Panc1 (cell line): Measurements from ENCODE around the gene KLF16. TPM values are rescaled to one million over a fixed set of nuclear protein-coding genes. Genes with fewer than 3 reads are reported as not detected.
A peak's percentile ranks its signal among the peaks of the same experiment; 100 is the strongest.

Experiments
- ATAC-seq: fragments of 200-7000 bp; cut with Tn5 transposase; 2 replicates; pipeline ENCODE4 v1.9.1; 2020; ENCODE audit warnings: mild to moderate bottlenecking, moderate library complexity
- BruUV-seq: library from RNA; stranded (reverse); fragments of 400-500 nt; replicated peaks from 2 replicates; lab custom pipeline; 2021; lab: Mats Ljungman, UMichigan
- CTCF ChIA-PET: fragments of 300-600 bp; sonication (Branson Sonifier 250); formaldehyde crosslinking; loops from one replicate; lab custom pipeline; 2022; ENCODE audit warnings: antibody characterized with exemption; lab: Charles Lee
- POLR2A ChIA-PET: fragments of 300-600 bp; sonication (Branson Sonifier 250); formaldehyde crosslinking; loops from one replicate; lab custom pipeline; 2022; ENCODE audit warnings: antibody characterized with exemption; lab: Charles Lee
- DNase-seq: peaks from one replicate; pipeline ENCODE4 v3.0.0-alpha.2; 2010; ENCODE audit warnings: low read depth, low spot score
- H3K27ac ChIP-seq: 2 replicates; pipeline ENCODE4 v1.5.1; 2011; ENCODE audit warnings: mild to moderate bottlenecking, low read length, inconsistent platforms
- H3K27me3 ChIP-seq: fragments of 200-500 bp; sonication (Bioruptor generic); 2 replicates; pipeline ENCODE4 v1.6.0; 2014; ENCODE audit warnings: low read length, inconsistent platforms; ENCODE audit not compliant: control insufficient read depth, insufficient read depth
- H3K36me3 ChIP-seq: fragments of 200-500 bp; sonication (Bioruptor generic); 2 replicates; pipeline ENCODE4 v1.5.1; 2014; ENCODE audit warnings: inconsistent platforms, mild to moderate bottlenecking, low read length, moderate library complexity; ENCODE audit not compliant: control insufficient read depth, insufficient read depth
- H3K4me1 ChIP-seq: 2 replicates; pipeline ENCODE4 v1.5.1; 2011; ENCODE audit warnings: inconsistent platforms, mild to moderate bottlenecking, low read length, moderate library complexity; ENCODE audit not compliant: control insufficient read depth, insufficient read depth
- H3K4me3 ChIP-seq, 2 experiments: 2 replicates each; pipeline ENCODE4 v1.5.1; 2011 to 2012; ENCODE audit warnings: low read depth in 2 of 2, low read length in 2 of 2, mild to moderate bottlenecking in 2 of 2, inconsistent platforms in 1 of 2, moderate library complexity in 1 of 2
- H3K9me3 ChIP-seq: fragments of 200-500 bp; sonication (Bioruptor generic); 2 replicates; pipeline ENCODE4 v1.5.1; 2014; ENCODE audit warnings: low read depth, mild to moderate bottlenecking, inconsistent platforms, low read length, moderate library complexity; ENCODE audit not compliant: control insufficient read depth, insufficient read depth
- POLR2AphosphoS5 ChIP-seq: IDR thresholded peaks from 2 replicates; pipeline ENCODE4 v1.6.1; 2012; ENCODE audit warnings: mild to moderate bottlenecking, low read depth, low read length, moderate library complexity
- SIN3A ChIP-seq: IDR thresholded peaks from 2 replicates; pipeline ENCODE4 v1.6.1; 2012; ENCODE audit warnings: low read depth, mild to moderate bottlenecking, low read length, moderate library complexity, borderline replicate concordance; ENCODE audit not compliant: insufficient read depth
- TCF7L2 ChIP-seq: IDR thresholded peaks from 2 replicates; pipeline ENCODE4 v1.6.1; 2011; ENCODE audit warnings: mild to moderate bottlenecking, low read depth, low read length, inconsistent platforms
- in situ Hi-C: cut with HindIII; loops from 2 replicates; pipeline ENCODE4 v1.10.0; 2016; ENCODE audit warnings: low sequenced_read_pairs, low pct_unique_long_range_greater_than_20kb
- intact Hi-C: fragments of 100-400 bp; cut with micrococcal nuclease; formaldehyde crosslinking; loops from one replicate; pipeline ENCODE4 v1.10.0; 2022; ENCODE audit not compliant: unreplicated experiment
- total RNA-seq: library from RNA; stranded (reverse); gene quantifications from one replicate; pipeline ENCODE4 v1.2.1, GENCODE V29; 2021; ENCODE audit not compliant: unreplicated experiment
- TF ChIP-seq, protein P1 (sequence below), 2 experiments: IDR thresholded peaks; 2 replicates each; pipeline ENCODE4 v1.6.1; 2011 to 2012; ENCODE audit warnings: low read depth in 2 of 2, control low read depth in 1 of 2, low read length in 1 of 2, mild to moderate bottlenecking in 1 of 2, moderate library complexity in 1 of 2; ENCODE audit not compliant: insufficient read depth in 1 of 2
- TF ChIP-seq, protein P2 (sequence below): fragments of 450-650 bp; IDR thresholded peaks from 2 replicates; pipeline ENCODE4 v1.5.1; 2017; ENCODE audit warnings: mild to moderate bottlenecking

The KLF16 gene
- total RNA-seq, 1 experiment from 2014 or later, result 79.3 TPM

DNA sequence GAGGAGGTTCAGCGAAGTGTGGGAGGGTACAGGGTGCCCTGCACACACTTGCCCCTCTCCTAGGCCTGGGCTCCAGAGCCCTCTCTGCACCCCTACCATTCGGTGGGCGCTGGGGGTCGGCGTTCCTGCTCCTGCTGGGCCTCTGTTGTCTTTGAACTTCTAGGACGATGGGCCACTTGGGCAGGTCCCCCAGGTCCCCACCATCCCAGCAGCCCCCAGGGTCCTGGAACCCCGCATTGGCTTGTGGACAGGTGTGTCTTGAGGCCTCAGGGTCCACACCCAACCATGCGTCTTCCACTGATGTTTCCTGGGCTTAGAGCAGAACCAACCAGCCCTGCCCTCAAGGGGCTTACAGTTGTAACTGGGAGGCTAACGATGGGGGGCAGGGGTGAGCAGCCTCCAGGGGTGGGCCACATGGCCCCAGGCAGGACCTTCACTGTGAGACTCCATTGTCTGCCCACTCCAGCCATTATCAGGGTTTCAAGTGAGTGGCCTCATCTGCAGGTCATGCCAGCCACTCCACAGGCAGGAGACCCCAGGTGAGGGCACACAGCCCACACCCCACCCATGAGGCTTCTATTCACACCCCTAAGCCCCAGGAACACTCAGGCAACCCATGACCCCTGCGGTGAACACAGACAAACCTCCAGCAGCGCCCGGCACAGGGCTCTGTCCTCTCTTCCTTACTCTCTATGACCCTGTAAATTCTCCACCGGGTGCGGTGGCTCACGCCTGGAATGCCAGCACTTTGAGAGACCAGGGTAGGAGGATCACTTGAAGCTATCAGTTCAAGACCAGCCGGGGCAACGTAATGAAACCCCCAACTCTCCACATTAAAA, 2.0 kb upstream of the KLF16 start:
- peaks cover 4% of the 10 kb centered on the region for H3K4me1 ChIP-seq
- no TSS peak for BruUV-seq
- H3K36me3 ChIP-seq, result peaks cover 5% of the 10 kb centered on the region; the same call in 1 of the 2 replicates
- CTCF ChIA-PET, result no interaction called here
- in situ Hi-C loops (no loop called here), intact Hi-C loops (no loop called here)
- POLR2A ChIA-PET, result no interaction called here
- H3K9me3 ChIP-seq, result no peaks in the 10 kb centered on the region
- no peak for ATAC-seq
- H3K27me3 ChIP-seq, result no peaks in the 10 kb centered on the region
- no peak for DNase-seq
- H3K4me3 ChIP-seq, result peak overlapping the region; percentile 51 to 64; a peak in 3 of 4 replicates
- H3K27ac ChIP-seq, result peak overlapping the region; percentile 87
- TF ChIP-seq SIN3A (no peak), POLR2AphosphoS5 (no peak), TCF7L2 (no peak)
- TF ChIP-seq, protein P1, sequence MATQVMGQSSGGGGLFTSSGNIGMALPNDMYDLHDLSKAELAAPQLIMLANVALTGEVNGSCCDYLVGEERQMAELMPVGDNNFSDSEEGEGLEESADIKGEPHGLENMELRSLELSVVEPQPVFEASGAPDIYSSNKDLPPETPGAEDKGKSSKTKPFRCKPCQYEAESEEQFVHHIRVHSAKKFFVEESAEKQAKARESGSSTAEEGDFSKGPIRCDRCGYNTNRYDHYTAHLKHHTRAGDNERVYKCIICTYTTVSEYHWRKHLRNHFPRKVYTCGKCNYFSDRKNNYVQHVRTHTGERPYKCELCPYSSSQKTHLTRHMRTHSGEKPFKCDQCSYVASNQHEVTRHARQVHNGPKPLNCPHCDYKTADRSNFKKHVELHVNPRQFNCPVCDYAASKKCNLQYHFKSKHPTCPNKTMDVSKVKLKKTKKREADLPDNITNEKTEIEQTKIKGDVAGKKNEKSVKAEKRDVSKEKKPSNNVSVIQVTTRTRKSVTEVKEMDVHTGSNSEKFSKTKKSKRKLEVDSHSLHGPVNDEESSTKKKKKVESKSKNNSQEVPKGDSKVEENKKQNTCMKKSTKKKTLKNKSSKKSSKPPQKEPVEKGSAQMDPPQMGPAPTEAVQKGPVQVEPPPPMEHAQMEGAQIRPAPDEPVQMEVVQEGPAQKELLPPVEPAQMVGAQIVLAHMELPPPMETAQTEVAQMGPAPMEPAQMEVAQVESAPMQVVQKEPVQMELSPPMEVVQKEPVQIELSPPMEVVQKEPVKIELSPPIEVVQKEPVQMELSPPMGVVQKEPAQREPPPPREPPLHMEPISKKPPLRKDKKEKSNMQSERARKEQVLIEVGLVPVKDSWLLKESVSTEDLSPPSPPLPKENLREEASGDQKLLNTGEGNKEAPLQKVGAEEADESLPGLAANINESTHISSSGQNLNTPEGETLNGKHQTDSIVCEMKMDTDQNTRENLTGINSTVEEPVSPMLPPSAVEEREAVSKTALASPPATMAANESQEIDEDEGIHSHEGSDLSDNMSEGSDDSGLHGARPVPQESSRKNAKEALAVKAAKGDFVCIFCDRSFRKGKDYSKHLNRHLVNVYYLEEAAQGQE (IDR thresholded peaks at IDR 0.05; ENCODE audit: insufficient read depth in 1 of 2, low read depth in 2 of 2, low read length in 1 of 2), result no peak
- TF ChIP-seq, protein P2, sequence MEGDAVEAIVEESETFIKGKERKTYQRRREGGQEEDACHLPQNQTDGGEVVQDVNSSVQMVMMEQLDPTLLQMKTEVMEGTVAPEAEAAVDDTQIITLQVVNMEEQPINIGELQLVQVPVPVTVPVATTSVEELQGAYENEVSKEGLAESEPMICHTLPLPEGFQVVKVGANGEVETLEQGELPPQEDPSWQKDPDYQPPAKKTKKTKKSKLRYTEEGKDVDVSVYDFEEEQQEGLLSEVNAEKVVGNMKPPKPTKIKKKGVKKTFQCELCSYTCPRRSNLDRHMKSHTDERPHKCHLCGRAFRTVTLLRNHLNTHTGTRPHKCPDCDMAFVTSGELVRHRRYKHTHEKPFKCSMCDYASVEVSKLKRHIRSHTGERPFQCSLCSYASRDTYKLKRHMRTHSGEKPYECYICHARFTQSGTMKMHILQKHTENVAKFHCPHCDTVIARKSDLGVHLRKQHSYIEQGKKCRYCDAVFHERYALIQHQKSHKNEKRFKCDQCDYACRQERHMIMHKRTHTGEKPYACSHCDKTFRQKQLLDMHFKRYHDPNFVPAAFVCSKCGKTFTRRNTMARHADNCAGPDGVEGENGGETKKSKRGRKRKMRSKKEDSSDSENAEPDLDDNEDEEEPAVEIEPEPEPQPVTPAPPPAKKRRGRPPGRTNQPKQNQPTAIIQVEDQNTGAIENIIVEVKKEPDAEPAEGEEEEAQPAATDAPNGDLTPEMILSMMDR, result no peak

DNA sequence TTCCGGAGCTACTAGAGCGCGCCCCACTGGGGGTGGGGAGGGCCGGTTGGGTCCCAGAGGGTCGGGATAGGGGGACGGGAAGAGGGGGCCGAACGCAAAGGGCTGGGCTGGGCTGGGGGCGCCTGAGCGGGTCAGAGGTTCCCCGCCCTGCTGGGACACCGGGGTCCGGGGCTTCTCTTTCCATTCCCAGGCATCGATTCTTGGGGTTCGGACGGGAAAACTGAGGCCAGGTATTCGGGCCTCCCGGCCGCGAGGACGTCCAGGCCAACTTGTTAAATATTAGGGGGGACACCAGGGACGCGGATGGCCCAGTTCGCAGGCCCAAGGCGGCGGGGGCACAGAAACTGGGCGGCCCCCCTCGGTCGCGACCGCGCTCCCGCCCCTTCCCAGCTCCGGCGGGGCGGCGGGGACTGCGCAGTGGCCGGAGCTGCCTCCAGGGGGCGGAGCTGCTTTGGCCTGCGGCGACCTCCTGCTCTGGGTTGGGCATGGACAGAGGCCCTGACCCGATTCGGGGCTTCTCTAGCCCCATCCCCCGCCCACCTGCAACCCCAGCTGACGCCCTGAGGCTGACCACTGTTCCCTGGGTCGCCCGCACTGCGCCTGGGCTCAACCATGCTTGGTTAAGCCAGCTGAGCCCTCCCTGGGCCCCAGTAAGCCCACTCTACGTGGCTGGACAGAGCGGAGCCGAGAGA, 1.2 kb upstream of the KLF16 start:
- in situ Hi-C loops, result no loop called here
- POLR2A ChIA-PET, result no interaction called here
- CTCF ChIA-PET, result interaction anchor here (1.0 kb wide), 1 partner anchor 152 kb away, joined by 9 read pairs; no protein-coding TSS in a partner anchor
- Histone ChIP-seq H3K27me3 (no peaks in the 10 kb centered on the region), H3K4me3 (peak overlapping the region; percentile 51 to 64), H3K27ac (peak overlapping the region; percentile 87), H3K4me1 (peaks cover 4% of the 10 kb centered on the region), H3K9me3 (no peaks in the 10 kb centered on the region), H3K36me3 (peaks cover 5% of the 10 kb centered on the region; the same call in 1 of the 2 replicates)
- TF ChIP-seq, protein P2, result peak; percentile 80
- TF ChIP-seq SIN3A (no peak), TCF7L2 (no peak), POLR2AphosphoS5 (no peak)
- TF ChIP-seq, protein P1 (IDR thresholded peaks at IDR 0.05; ENCODE audit: insufficient read depth in 1 of 2, low read depth in 2 of 2, low read length in 1 of 2), result 0 out of 4 replicates have a peak, but pooled peaks of 1 of the 2 experiments have one; percentile 6
- intact Hi-C loops, result no loop called here
- no peak for DNase-seq
- TSS peak; percentile 94 for BruUV-seq
- peak; percentile 65 for ATAC-seq
